HepG2 (cell line): Measurements from ENCODE around the gene GON4L. TPM values are rescaled to one million over a fixed set of nuclear protein-coding genes. Genes with fewer than 3 reads are reported as not detected.

ENCODE experiments used
- ATAC-seq: fragments of 200-7000 bp; cut with Tn5 transposase; 3 replicates; pipeline ENCODE4 v1.9.1; 2020; ENCODE audit warnings: mild to moderate bottlenecking, moderate library complexity
- BruUV-seq: library from RNA; stranded (reverse); fragments of 400-500 nt; replicated peaks from 2 replicates; lab custom pipeline; 2021; lab: Mats Ljungman, UMichigan
- CTCF ChIA-PET: fragments of 300-600 bp; formaldehyde crosslinking; extraction: SDS; loops from one replicate; lab custom pipeline; 2021; ENCODE audit warnings: low total read pairs, inconsistent platforms, low intra/inter-chr PET ratio; lab: Yijun Ruan, JAX
- POLR2A ChIA-PET: fragments of 350-600 bp; sonication (Branson Sonifier 250); formaldehyde crosslinking; loops from one replicate; lab custom pipeline; 2020; ENCODE audit warnings: antibody characterized with exemption, inconsistent platforms; lab: Yijun Ruan, JAX
- DNase-seq: peaks from one replicate; pipeline ENCODE4 v3.0.0-alpha.2; 2015; ENCODE audit warnings: low spot score
- FAIRE-seq: peaks from 3 replicates; lab custom pipeline; 2011; peaks lifted over from hg19 to GRCh38; lab: Jason Lieb, UNC
- H2AFZ ChIP-seq: one replicate; pipeline ENCODE4 v1.6.1; 2011; ENCODE audit warnings: low read length, inconsistent platforms
- H3K27ac ChIP-seq: fragments of 300-600 bp; 3 replicates; pipeline ENCODE4 v1.8.0; 2011; ENCODE audit warnings: mixed run types, mild to moderate bottlenecking, mixed read lengths, low read length, inconsistent platforms; ENCODE audit not compliant: insufficient read depth; ENCODE audit errors: extremely low read length
- H3K27me3 ChIP-seq, 2 experiments: fragments of 200-600 bp in 1 of 2; 2 replicates in 1 of 2; 3 replicates in 1 of 2; pipeline versions ENCODE4 v1.6.0 to v1.8.0; 2011; ENCODE audit warnings: low read length in 2 of 2, mild to moderate bottlenecking in 2 of 2, moderate library complexity in 2 of 2, inconsistent platforms in 1 of 2; ENCODE audit not compliant: insufficient read depth in 2 of 2, control insufficient read depth in 1 of 2
- H3K36me3 ChIP-seq, 2 experiments: fragments of 200-600 bp in 1 of 2; replicated peaks in 1 of 2; 2 replicates in 1 of 2; 3 replicates in 1 of 2; pipeline versions ENCODE4 v1.5.1 to v1.8.0; 2011; ENCODE audit warnings: low read length in 2 of 2, inconsistent platforms in 1 of 2; ENCODE audit not compliant: insufficient read depth in 2 of 2, control insufficient read depth in 1 of 2
- H3K4me1 ChIP-seq: 2 replicates; pipeline ENCODE4 v1.5.1; 2012; ENCODE audit warnings: low read length, inconsistent platforms; ENCODE audit not compliant: insufficient read depth
- H3K4me2 ChIP-seq: 2 replicates; pipeline ENCODE4 v1.6.0; 2011; ENCODE audit warnings: low read depth, low read length, inconsistent platforms
- H3K4me3 ChIP-seq, 3 experiments: fragments of 200-600 bp in 1 of 3; sonication (generic), shearing (Covaris generic) in 1 of 3; replicated peaks in 1 of 3; 2 replicates each; pipeline ENCODE4 v1.5.1; 2011 to 2016; ENCODE audit warnings: low read length in 3 of 3, inconsistent platforms in 2 of 3, low read depth in 2 of 3, mild to moderate bottlenecking in 2 of 3, control low read depth in 1 of 3, mixed read lengths in 1 of 3; ENCODE audit not compliant: insufficient read depth in 1 of 3
- H3K79me2 ChIP-seq: one replicate; pipeline ENCODE4 v1.6.1; 2011; ENCODE audit warnings: low read length, inconsistent platforms; ENCODE audit not compliant: insufficient read depth
- H3K9ac ChIP-seq: 2 replicates; pipeline ENCODE4 v1.6.0; 2011; ENCODE audit warnings: mild to moderate bottlenecking, low read depth, low read length, inconsistent platforms; ENCODE audit not compliant: insufficient read depth
- H3K9me3 ChIP-seq: 2 replicates; pipeline ENCODE4 v1.5.1; 2012; ENCODE audit warnings: mild to moderate bottlenecking, low read length
- H4K20me1 ChIP-seq: 2 replicates; pipeline ENCODE4 v1.6.0; 2011; ENCODE audit warnings: inconsistent platforms, mild to moderate bottlenecking, low read length, moderate library complexity; ENCODE audit not compliant: insufficient read depth
- AGO1 ChIP-seq: fragments of 200-400 bp; formaldehyde crosslinking; IDR thresholded peaks from 2 replicates; pipeline ENCODE4 v1.6.1; 2017; ENCODE audit warnings: mild to moderate bottlenecking, low read depth, low read length, moderate library complexity; ENCODE audit not compliant: poor library complexity, severe bottlenecking
- ARNT2 ChIP-seq: sonication (generic); formaldehyde crosslinking; IDR thresholded peaks from 2 replicates; pipeline ENCODE4 v1.8.0; 2022; ENCODE audit warnings: mild to moderate bottlenecking, low read depth, missing genetic modification reagents, moderate library complexity
- BCL6 ChIP-seq: IDR thresholded peaks from 2 replicates; pipeline ENCODE4 v1.6.1; 2016; ENCODE audit warnings: missing genetic modification reagents, missing compliant biosample characterization
- DZIP1 ChIP-seq: sonication (generic); formaldehyde crosslinking; IDR thresholded peaks from 2 replicates; pipeline ENCODE4 v1.5.0; 2020; ENCODE audit warnings: mild to moderate bottlenecking, missing genetic modification reagents
- PLSCR1 ChIP-seq: sonication (generic); formaldehyde crosslinking; IDR thresholded peaks from 2 replicates; pipeline ENCODE4 v1.5.0; 2020; ENCODE audit warnings: missing genetic modification reagents, mild to moderate bottlenecking, borderline replicate concordance
- RBAK ChIP-seq: sonication (generic); formaldehyde crosslinking; IDR thresholded peaks from 2 replicates; pipeline ENCODE4 v1.5.1; 2020; ENCODE audit warnings: mild to moderate bottlenecking, missing genetic modification reagents
- SOX13 ChIP-seq, 3 experiments: fragments of 450-650 bp in 1 of 3; sonication (generic) in 1 of 3; formaldehyde crosslinking in 1 of 3; IDR thresholded peaks in 2 of 3; conservative IDR thresholded peaks in 1 of 3; 2 replicates each; pipeline versions ENCODE4 v1.5.0 to v1.6.1; 2016 to 2020; ENCODE audit warnings: antibody characterized with exemption in 1 of 3, mild to moderate bottlenecking in 1 of 3, missing compliant biosample characterization in 1 of 3, missing genetic modification reagents in 1 of 3, moderate library complexity in 1 of 3
- TERF1 ChIP-seq: sonication (generic); formaldehyde crosslinking; IDR thresholded peaks from 2 replicates; pipeline ENCODE4 v1.8.0; 2022; ENCODE audit warnings: mild to moderate bottlenecking, missing genetic modification reagents, moderate library complexity
- YEATS2 ChIP-seq: sonication (generic); formaldehyde crosslinking; IDR thresholded peaks from 2 replicates; pipeline ENCODE4 v1.4.0; 2020; ENCODE audit warnings: missing genetic modification reagents, borderline replicate concordance
- ZBTB37 ChIP-seq: sonication (generic); formaldehyde crosslinking; IDR thresholded peaks from 2 replicates; pipeline ENCODE4 v1.4.0; 2020; ENCODE audit warnings: mild to moderate bottlenecking, missing genetic modification reagents
- ZNF232 ChIP-seq: sonication (generic); formaldehyde crosslinking; IDR thresholded peaks from 2 replicates; pipeline ENCODE4 v1.4.0; 2020; ENCODE audit warnings: missing genetic modification reagents, borderline replicate concordance
- ZNF512B ChIP-seq: sonication (generic); formaldehyde crosslinking; IDR thresholded peaks from 2 replicates; pipeline ENCODE4 v1.5.1; 2020; ENCODE audit warnings: missing genetic modification reagents, mild to moderate bottlenecking, borderline replicate concordance
- whole genome bisulfite sequencing: methylation state at CpG from one replicate; pipeline ENCODE4 v1.1.6; 2017; ENCODE audit warnings: low lambda C conversion rate; 5-methylcytosine and 5-hydroxymethylcytosine counted together
- in situ Hi-C: cut with HindIII; loops from 2 replicates; pipeline ENCODE4 v1.10.0; 2017; ENCODE audit warnings: low pct_unique_long_range_greater_than_20kb; ENCODE audit not compliant: extremely low pct_ligation_motif_present
- intact Hi-C: fragments of 100-400 bp; cut with micrococcal nuclease; formaldehyde crosslinking; loops from one replicate; pipeline ENCODE4 v1.10.0; 2022; ENCODE audit not compliant: unreplicated experiment
- polyA plus RNA-seq, 8 experiments: library from polyadenylated mRNA; depleted of rRNA in 3 of 8; stranded (reverse) in 7 of 8; unstranded in 1 of 8; fragments of >200 nt; fragmentation: Illumina TruSeq in 4 of 8; extraction: Trizol in 4 of 8; gene quantifications; 2 replicates each; pipeline versions ENCODE4 v1.2.1 to v1.2.3, GENCODE V29; 2011 to 2016; ENCODE audit warnings: low read depth in 4 of 8, missing spikeins in 1 of 8, mixed read lengths in 1 of 8; ENCODE audit not compliant: insufficient read depth in 1 of 8
- total RNA-seq, 5 experiments: library from RNA; depleted of rRNA; stranded (reverse); fragments of >200 nt; fragmentation: Illumina TruSeq; extraction: Trizol; gene quantifications; 2 replicates each; pipeline ENCODE4 v1.2.3, GENCODE V29; 2016; ENCODE audit warnings: low read depth in 1 of 5

The GON4L gene
- total and polyA plus RNA-seq, 2 of the 13 experiments (the other 11 are each of a cell fraction or from before 2014, with no cell fraction given), result 14.6 to 19.6 TPM

- CTCF ChIA-PET, result no interaction called here
- POLR2A ChIA-PET, result no interaction called here
- Histone ChIP-seq H4K20me1 (no peaks in the 10 kb centered on the region), H3K79me2 (peaks cover 32% of the 10 kb centered on the region), H2AFZ (no peak overlapping the region), H3K27me3 (no peaks in the 10 kb centered on the region; a peak in 1 of 5 replicates), H3K9me3 (no peaks in the 10 kb centered on the region), H3K36me3 (peaks cover 1 to 19% of the 10 kb centered on the region in 2 experiments; a peak in 3 of 5 replicates), H3K4me1 (no peaks in the 10 kb centered on the region), H3K4me3 (no peak overlapping the region), H3K9ac (no peak overlapping the region), H3K4me2 (no peak overlapping the region), H3K27ac (no peak overlapping the region)
- intact Hi-C loops (no loop called here), in situ Hi-C loops (no loop called here)
- DNase-seq, result no peak
- no peak for ATAC-seq
- no TSS peak for BruUV-seq
- no peak for FAIRE-seq
- WGBS, result 100% methylated on average over 3 of the region's 3 CpGs
- TF ChIP-seq YEATS2 (CRISPR knock-in tag) (no peak), AGO1 (no peak), BCL6 (no peak), ZNF232 (CRISPR knock-in tag) (no peak), ARNT2 (CRISPR knock-in tag) (no peak), TERF1 (CRISPR knock-in tag) (no peak), SOX13 (IDR thresholded peaks at IDR 0.05) (no peak), SOX13 (CRISPR knock-in tag; conservative IDR thresholded peaks at IDR 0.05 in 1 of 2, IDR thresholded peaks at IDR 0.05 in 1 of 2) (no peak), ZNF512B (CRISPR knock-in tag) (no peak), PLSCR1 (CRISPR knock-in tag) (no peak), ZBTB37 (CRISPR knock-in tag) (no peak), RBAK (no peak), DZIP1 (CRISPR knock-in tag) (no peak)
Measured at GRCh38 chr1:155709391-155709790, 147.6 kb downstream of the GON4L start.
